SK-N-DZ (cell line): ENCODE results near the gene COPB2.

Experiments
- DNase-seq: peaks from one replicate; pipeline ENCODE4 v3.0.0-alpha.2; 2015; ENCODE audit warnings: low spot score

The COPB2 gene

DNA sequence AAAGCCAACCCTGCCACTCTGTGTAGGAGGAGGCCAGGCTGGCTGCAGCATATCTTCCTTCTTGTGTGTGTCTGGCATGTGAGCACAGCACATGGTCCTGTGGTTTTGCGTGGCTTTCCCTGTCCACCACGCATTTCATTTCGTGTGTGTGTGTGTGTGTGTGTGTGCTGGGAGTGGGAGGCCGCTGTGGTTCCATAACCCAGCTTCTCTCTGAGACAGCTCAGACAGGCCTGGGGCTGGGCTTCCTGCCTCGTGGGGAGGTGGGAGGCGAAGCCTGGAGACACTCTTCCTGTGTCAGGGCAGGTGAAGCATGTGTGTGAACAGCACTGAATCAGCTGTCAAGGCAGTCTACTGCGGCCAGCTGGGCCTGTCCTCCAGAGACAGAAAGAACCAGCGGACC is 61.6 kb downstream of the COPB2 start:
- no peak for DNase-seq

DNA sequence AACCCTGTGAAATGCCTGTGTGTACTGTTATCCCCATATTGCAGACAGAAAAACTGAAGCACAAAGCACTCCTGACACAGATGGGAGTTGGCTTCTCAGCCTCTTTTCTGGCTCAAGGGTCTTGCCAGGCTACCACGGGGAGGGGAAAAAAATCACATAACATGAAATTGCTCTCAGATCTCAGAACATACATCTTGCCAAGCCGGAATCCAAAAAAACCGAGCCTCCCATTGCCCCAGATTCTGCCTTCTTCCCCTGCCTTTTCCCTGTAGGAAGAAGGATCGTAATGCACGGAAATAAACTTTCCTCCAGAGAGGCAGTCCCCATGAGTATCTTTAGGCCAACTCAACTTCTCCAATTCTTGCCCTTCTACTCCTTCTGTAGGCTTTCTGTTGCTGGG is 62.2 kb downstream of the COPB2 start:
- no peak for DNase-seq

DNA sequence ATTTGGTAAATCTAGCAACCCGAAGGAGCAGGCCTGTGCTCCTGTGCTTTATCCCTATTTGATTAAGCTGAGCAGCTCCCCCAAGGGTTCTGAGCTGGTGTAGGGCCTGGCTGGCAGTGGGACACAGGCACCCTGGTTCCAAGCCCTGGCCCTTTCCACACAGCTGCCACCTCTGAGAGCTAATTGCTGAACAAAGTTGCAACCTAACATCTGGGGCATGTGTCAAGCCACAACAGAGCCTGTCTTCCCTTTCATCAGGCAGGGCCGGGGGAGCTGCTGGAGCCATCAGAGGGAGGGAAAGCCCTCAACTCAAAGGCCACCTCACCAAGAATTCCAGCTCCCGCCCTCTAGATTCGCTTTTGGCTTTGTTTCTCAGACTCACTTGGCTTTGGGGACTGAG is 62.7 kb downstream of the COPB2 start:
- DNase-seq: no peak

DNA sequence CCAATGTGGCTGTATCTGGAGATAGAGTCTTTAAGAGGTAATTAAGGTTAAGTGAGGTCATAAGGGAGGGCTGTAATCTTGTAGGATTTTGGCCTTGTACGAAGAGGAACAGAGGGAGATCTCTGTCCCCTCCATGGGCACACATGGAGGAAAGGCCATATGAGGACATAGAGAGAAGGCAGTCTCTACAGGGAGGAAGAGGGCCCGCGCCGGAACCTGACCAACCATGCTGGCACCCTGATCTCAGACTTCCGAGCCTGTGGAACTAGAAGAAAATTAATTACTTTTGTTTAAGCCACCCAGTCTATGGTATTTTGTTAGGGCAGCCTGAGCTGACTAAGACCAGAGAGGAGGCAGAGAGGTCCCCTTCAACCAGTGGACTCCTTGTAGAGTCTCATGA is 63.3 kb downstream of the COPB2 start:
- no peak for DNase-seq

DNA sequence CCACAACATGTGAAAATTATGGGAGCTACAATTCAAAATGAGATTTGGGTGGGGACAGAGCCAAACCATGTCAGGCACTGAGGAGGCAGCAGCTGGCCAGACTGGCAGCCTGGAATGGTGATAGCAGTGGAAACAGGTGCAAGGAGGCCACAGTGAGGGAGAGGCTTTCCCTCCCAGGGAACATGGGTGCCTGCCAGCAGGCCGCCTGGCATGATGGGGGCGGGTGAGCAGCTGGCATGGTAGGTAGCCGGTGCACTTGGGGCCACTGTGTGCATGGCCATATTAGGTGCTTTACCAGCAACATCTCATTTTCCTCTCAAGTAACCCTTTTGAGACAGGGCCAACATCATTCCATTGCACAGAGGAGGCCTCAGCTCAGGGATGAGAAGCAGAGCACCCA is 63.9 kb downstream of the COPB2 start:
- DNase-seq: no peak

DNA sequence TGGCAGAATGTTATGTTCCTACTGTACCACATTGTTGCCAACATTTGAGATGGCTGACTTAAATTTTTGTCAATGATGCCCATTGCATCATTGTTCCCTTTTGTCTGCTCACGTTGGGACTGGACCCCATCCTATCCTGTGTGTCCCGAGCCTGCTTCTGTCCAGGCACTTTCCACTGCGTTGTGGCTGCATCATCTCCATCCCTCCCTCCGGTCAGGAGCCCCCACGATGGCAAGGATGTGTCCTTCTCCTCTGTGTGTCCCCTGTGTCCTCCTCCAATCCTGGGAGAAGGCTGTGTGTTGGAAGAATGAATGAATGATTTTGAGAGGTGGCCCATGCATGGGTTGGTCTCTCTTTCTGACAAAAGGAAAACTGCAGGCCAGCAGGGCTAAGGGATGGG is 65.0 kb downstream of the COPB2 start:
- DNase-seq: no peak

DNA sequence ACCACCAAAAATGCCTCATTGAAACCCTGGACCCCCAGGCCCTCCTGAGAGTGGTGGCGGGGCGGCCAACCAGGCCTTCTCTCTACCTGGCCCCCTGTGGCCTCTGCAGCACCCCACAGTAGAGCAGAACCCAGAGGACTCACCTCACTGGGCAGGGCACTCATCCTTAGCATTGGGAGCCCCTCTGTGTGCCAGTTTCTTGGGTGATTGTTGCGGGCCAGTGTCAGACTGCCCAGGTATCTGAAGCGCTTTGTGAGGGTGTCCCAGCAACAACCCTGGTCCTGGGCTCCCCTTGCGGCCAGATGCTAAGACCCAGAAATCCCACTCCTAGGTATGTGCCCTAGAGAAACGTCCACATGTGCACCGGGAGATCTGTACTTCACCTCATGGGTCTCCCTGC is 66.3 kb downstream of the COPB2 start:
- DNase-seq: no peak

DNA sequence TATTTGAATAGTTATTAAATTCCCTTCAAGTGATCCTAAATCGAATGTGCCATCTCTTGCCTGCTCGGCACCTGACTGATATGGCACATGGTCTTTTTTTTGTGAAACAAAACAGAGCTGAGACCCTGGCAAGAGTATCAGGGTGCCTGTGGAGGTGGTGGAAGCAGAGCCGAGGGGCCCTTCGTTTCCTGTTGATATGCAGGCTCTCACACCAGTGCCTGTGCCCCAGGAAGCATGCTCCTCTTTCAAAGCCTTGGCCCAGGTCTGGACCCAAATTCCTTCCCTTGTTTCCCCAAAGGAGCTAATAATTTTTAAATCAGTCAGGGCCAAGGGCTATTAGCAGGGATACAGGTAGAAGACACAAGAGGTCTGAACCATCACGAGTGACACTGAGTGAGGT is 67.1 kb downstream of the COPB2 start:
- DNase-seq: no peak

DNA sequence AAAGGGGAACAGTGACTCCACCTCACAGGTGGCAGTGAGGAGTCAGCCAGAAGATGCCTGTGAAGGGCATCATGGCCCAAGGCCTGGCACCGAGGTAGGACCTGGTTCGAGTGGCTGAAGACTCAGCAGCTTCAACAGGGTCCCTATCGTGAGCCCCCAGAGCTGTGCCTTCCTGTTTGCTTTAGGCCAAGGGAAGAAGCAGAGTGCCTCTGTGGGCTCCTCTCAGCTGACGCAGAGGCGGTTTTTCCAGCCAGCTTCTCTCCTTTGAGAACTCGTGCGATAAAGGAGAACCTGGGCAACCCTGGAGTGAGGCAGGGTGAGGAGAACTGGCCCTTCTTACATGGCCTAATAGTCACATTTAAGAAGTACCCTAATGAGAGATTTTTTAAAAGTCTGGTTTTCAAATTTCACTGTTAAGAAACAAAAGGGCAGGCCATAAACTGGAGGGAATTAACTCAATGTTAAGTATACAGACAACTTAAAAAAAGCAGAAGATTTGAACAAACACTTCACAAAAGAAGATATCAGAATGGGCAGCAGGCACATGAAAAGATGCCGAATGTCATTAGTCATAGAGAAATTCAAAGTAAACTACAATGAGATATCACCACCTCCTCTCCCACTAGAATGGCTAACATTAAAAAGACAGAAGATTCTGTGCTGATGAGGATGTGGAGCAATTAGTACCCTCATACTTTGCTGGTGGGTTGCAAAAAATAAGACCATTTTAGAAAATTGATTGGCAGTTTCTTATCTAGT is 68.7 kb downstream of the COPB2 start:
- DNase-seq: no peak

DNA sequence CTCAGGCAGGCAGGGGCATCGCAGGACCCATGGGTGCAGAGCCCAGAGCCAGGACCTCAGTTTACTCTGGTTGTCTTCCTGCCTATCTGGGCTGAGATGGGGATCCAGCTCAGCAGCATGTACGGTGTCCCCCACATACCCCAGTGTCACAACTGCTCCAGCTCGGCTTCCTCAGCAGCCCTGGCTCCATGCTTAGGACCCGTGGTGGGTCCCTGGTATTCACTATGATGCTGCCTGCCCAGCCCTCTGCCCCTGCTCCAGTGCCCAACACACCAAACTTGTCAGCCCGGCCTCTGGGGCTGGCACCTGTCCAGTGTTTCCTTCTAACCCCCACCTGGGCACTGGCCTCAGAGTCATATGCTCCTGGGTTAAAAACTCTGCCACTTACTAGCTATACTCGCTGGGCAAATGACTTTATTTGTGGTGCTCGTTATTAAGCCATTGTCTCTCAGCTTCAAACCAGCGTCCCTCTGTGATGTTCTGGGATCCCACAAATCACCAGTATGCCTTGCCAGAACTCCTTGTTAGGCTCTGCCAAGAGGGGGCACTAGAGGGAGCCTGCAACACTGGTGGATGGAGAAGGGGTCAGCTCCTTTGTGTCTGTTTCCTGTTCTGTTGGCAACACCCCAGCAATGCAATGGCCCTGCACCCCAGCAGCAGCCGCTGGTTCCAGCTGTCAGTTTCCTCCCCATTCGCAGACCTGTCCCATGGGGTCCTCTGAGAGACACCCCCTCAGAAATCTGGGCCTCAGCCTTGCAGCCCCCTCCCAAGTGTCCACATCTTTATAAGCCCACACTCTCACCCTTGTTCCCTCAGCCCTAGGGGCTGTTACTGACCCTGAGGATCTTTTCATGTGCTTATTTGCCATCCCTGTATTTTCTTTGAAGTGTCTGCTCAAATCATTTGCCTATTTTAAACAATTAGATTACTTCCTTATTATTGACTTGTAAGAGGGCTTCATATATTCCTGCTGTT is 69.7 kb downstream of the COPB2 start:
- no peak for DNase-seq

DNA sequence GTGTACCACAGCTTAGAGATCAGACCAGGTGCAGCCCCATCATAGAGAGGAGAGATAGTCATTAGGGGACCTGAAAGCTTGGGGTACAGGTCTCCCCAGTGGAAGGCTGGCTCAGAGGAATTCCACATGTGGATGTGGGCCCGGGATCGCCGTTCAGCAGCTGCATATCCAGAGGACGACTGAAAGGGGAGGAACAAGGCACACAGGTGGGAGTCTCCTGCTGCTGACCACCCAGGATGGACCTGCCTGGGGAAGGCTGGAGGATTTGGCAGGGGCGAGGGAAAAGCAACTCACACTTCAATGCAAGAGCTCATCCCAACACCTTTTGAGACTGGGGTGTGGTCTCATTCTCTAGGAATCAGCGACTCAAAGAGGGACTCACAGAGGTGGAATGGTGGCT is 70.6 kb downstream of the COPB2 start:
- no peak for DNase-seq

DNA sequence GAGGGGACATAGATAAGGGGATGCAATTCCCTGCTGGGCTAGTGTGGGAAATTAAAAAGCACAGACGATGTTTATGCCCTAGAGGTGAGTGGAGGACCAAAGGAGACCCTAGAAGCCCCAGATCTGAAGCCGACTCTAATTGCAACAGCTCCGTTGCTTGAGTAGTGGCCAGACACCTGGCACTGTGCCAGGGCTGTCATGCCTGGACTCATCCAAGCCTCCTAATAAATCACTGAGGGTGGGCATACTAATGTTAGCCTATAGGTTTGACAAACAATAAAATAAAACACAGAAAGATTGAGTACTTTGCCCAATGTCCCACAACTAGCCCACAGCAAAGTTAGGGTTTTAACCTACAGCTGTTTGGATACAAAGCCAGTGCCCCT is 71.0 kb downstream of the COPB2 start:
- DNase-seq: no peak

DNA sequence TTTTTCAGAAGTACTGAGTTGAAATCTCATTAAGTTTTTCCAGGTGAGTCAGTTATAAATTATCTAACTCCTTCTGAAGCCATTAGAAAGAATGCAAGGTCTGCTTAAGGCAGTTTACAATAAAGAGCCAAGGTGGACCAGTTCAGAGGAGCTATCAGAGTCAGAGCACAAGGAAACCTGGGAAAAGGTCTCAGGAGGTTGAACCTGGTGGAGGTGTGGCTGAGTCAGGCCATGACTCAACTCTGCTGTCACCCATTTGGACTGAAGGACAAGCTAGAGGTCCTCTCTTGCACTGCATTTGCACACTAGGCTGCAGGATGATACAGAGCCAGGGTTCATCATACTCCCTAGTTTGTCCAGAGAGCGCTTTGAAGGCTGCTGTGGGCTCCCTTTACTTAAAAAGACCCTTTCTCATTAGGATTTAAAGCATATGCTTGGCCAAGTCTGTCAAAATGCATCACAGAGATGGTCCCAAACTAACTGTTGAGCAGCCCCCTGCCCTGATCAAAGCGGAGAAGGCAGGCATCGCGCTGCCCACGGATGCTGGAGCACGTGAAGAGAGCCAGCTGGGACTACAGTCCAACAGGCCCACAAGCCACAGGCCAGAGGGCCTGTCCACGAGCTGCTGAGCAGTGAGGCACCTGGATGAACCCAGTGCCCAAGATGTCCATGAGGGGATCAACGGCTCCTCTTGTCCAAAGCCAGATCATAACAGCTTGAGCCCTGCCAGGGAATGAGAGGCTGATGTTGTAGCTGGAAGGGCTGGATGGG is 71.6 kb downstream of the COPB2 start:
- no peak for DNase-seq

DNA sequence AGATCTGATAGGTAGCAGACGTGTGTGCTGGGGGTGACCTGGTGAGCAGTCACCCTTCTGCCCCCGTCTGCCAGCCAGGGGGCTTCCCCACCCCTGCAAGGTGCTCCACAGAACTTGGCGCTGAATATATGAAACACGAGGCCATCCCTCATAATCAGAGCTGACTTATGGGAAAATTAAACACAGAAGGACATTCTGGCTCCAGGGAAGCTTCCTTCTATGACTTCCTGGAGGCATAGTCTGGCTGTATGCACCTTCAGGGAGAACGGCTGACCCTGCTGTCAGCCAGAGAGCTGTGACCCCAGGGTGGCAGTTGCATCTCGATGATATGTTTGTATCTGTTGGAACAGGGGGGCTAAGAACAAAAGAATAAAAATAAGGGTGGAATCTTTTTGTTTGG is 72.2 kb downstream of the COPB2 start:
- DNase-seq: no peak

DNA sequence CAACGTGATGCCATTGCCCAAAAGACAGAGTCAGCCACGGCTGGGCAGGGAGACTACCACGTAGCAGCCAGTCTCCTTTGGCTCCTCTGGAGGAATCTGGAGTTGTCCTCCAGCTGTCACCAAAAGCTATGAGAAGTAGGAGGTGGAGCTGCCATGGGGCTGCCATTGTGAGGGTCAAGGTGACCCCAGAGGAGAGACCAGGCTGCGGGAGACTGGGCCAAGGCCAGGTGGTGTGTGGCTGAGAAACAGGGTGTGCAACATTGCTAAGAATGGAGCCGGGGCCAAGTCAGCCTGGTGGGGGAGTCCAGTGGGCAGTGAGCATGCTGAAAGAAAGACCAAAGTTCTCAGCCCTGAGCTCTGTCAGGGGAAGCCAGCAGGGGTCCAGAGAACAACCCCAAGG is 75.5 kb downstream of the COPB2 start:
- no peak for DNase-seq

DNA sequence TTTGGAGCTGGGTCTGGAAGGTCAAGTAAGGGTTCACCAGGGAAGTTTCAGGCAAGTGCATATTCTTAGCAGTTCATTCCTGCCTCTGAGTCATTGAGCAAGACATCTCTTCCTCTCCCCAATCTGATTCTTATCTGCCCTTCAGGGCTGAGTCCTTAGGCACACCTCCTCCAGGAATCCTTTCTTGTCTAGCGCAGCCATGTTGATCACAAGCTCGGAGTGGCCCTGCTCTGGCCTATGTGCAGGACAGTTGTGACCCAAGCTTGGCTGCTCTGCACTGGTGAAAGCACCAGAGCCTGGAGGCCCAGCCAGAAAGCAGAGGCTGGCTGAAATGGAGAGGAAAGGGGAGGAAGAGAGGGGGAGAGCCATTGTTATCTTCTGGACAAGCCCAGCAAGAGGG is 76.5 kb downstream of the COPB2 start:
- no peak for DNase-seq

DNA sequence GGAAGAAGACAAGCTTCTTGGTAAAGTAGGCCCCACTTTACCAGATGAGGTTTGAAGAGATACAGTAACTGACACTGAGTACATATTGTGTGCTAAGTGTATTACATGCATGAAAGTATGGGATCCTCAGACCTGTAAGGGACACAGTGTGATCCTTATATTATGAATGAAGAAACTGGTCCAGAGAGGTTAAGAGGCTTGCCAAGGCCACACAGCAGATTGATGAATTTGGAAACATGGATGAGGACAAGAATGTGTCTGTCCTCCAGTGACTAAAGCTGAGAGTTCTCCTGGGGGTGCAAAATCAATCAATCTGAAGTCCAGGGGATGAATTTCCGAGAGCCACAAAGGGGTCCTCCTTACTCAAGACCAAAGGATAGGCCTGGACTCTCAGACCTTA is 77.0 kb downstream of the COPB2 start:
- DNase-seq: no peak

DNA sequence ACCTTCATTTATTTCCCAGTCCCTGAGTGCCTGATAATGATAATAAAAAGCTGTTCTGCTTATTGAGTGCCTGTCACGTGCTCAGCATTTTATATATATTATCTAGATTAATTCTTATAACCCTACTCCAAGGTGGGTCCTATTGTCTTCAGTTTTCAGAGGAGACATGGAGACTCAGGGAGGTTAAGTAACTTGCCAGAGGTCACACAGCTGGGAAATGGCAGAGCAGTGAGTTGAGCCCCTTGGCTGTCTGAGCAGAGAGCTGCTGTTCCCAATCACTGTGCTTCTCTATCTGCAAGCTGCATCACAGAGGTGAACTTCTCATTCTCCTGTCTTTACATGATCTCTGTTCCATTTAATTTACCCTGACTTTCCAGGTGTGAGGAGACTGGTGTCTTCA is 77.9 kb downstream of the COPB2 start:
- no peak for DNase-seq

DNA sequence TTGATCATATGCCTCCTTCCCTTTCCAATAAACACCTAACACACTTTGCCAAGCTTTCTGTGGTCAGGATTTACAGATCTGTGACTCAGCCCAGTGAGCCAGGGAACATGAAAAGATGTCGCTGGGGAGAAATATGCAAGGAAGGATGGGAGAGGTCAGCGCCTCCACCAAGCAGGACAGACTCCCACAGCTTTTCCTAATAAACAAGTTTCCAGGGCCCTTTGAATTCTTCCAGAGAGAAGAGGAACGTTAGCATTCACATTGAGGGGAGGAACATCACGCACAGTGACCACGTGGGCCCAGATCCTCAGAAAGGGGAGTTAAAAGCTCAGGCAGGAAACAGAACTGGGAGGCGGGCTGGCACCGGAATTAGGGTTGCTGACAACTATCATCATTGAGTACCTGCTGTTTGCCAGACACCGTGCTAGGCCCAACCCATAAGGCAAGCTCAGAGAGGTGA is 78.9 kb downstream of the COPB2 start:
- DNase-seq: no peak

DNA sequence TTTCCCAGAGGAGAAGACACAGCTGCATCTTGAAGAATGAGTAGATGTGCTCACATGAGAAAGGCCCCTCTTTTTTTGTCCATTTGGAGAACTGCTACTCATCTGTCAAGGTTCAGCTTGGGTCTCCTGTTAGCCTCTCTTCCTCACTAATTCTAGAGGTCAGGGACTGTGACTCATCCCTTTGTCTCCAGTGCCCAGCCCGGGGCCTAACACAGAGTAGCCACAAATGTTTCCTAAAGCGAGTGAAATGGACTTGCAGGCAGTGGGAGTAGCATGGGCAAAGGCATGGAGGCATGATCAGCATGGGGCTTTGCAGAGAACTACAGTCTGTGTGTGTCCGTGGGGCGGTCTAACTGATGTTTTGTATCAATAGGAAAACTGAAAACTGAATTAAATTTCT is 79.6 kb downstream of the COPB2 start:
- DNase-seq: no peak

DNA sequence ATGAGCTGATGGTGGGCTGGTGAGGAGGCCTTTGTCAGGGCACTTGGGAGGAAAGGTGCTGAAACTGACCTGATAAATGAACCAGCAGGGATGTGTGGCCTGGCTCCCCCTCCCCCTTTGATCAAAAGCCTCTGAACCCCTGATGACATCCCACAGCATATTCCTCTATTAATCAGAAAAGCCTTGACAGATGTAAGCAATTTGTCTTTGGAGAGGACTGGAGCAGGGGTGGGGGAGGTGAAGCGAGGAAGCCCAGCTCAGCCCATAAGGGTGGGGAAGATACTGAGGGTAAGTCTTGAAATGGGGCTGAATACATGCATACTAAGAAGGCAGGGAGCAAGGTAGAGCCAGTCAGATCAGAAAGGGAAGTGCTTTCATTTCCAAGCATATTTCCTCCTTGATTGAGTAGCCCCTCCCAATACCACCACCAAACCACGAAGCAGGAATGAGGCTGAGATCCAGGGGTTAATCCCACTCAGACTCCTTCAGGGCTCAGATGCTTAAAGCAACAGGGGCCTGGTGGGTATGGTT is 80.3 kb downstream of the COPB2 start:
- DNase-seq: no peak

DNA sequence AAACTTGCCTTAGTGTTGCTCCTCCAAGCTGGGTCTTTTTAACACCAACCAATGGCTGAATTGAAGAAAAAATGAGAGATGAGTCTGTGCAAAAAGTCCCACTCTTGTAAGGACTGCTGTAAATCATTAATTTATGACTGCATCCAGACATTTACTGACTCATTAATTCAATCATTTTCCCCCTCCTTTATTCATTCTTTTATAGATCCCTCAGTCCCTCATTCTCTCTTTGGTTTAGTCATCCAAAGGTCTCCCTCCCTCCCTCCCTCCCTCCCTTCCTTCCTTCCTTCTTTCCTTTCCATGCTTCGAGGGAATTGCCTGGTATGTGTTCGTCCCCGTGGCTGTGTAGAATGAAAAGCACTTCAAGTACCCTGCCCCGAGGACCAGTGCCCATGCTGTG is 80.9 kb downstream of the COPB2 start:
- DNase-seq: no peak
